OCI-LY1 (cell line): ENCODE data around the gene PMEPA1.

Experiments used
- EZH2 ChIP-seq: fragments of 200-600 bp; sonication (generic), shearing (Covaris generic); IDR thresholded peaks from 2 replicates; pipeline ENCODE4 v1.8.0; 2017; ENCODE audit warnings: borderline replicate concordance, mixed run types, mild to moderate bottlenecking, antibody characterized with exemption, low read length, moderate library complexity, mixed read lengths
- TF ChIP-seq, protein P1 (sequence below): fragments of 200-600 bp; sonication (generic), shearing (Covaris generic); IDR thresholded peaks from 2 replicates; pipeline ENCODE4 v1.5.1; 2017; ENCODE audit warnings: mild to moderate bottlenecking, antibody characterized with exemption, low read length, moderate library complexity, mixed read lengths

DNA sequence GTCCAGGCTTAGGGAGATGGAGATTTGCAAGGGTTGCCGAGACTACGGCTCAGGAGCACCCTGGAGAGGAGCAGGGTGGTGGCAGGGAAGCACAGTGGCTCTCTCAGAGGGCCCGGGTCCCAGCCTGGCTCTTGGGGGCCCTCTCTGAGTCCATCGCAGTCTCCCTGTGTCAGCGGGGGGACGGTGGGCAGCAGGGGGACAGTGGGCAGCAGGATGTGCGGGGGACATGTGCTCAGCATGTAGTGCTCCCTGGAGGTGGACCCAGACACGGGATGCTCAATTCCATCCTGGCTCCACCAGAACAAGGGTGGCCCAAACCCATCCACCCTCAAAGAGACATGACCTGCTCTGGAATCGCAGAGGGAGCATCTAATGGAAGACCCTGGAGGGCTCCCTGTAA, 46.6 kb downstream of the PMEPA1 start:
- TF ChIP-seq, protein P1, sequence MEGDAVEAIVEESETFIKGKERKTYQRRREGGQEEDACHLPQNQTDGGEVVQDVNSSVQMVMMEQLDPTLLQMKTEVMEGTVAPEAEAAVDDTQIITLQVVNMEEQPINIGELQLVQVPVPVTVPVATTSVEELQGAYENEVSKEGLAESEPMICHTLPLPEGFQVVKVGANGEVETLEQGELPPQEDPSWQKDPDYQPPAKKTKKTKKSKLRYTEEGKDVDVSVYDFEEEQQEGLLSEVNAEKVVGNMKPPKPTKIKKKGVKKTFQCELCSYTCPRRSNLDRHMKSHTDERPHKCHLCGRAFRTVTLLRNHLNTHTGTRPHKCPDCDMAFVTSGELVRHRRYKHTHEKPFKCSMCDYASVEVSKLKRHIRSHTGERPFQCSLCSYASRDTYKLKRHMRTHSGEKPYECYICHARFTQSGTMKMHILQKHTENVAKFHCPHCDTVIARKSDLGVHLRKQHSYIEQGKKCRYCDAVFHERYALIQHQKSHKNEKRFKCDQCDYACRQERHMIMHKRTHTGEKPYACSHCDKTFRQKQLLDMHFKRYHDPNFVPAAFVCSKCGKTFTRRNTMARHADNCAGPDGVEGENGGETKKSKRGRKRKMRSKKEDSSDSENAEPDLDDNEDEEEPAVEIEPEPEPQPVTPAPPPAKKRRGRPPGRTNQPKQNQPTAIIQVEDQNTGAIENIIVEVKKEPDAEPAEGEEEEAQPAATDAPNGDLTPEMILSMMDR: no peak
- TF ChIP-seq EZH2: no peak
